GM21528 (cell line): ENCODE results near the gene BPIFB6.

Source experiments
- ATAC-seq: cut with Tn5 transposase; IDR thresholded peaks from one replicate; pipeline ENCODE4 v1.9.1; 2021; ENCODE audit warnings: mild to moderate bottlenecking, moderate library complexity; ENCODE audit not compliant: unreplicated experiment, low FRiP score

BPIFB6 gene

DNA sequence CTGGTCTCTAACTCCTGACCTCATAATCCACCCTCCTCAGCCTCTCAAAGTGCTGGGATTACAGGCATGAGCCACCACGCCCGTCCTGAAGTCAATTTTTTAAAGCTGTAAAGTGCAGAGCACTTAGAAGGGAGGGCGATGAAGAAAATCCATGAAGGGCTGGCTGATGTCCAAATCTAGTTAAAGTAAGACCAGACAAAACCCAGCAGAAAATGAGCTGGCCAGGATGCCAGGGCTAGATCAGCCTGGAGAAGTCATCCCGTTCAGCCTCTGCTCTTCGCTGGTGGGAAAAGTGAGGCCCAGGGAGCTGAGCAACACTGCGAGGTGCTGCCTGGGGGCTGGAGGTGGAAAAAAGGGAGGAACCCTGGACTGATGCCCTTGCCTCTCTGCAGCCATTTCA is 51.1 kb downstream of the BPIFB6 start:
- ATAC-seq, result no peak

DNA sequence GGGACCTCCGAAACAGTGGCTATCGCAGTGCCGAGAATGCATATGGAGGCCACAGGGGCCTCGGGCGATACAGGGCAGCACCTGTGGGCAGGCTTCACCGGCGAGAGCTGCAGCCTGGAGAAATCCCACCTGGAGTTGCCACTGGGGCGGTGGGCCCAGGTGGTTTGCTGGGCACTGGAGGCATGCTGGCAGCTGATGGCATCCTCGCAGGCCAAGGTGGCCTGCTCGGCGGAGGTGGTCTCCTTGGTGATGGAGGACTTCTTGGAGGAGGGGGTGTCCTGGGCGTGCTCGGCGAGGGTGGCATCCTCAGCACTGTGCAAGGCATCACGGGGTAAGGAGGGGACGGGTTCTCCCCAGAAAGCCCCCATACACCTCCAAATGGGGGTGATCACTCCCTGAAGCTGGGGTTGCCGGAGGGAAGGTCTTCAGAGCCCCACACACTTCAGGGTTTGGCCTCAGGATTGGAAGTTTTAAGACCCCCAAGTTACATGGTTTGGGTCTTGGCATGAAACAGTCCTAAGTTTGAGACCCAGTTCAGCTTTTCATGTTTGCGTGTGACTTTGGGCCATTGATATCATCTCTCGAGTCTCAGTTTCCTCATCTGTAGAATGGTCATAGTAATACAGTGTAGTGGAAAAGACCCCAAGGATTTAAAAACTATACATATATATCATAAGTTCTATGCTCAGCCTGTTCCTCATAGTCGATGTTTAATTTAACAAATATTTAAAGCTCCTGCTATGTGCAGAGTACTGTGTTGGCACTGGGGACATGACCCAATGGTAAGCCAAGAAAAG is 52.3 kb downstream of the BPIFB6 start:
- ATAC-seq, result no peak

GRCh38 chr20:33084722-33085121 is 53.3 kb downstream of the BPIFB6 start:
- no peak for ATAC-seq

- no peak for ATAC-seq
These were observed 54.7 kb downstream of the BPIFB6 start for GRCh38 chr20:33086052-33086722.

DNA sequence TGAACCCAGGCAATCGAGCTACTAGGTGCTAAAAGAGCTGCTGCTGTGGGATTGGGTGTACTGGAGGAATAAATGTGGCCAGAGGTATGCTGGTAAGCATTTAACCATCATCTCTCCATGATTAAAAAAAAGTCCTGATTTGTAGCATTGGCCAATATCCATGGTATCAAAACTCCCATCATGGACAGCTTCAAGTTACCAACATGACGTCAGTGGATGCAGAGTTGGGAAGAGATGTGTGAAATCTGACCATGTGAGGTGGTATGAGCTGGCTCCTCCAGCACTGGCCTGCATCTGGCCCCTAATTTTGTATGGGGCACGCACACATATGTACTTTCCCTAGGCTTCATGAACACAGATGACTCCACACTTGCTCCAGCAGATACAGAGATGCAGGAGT is 59.7 kb downstream of the BPIFB6 start:
- no peak for ATAC-seq

GRCh38 chr20:33091693-33092092 is 60.2 kb downstream of the BPIFB6 start:
- ATAC-seq, result no peak

- ATAC-seq, result no peak
These were observed 60.9 kb downstream of the BPIFB6 start for GRCh38 chr20:33092361-33092760.

DNA sequence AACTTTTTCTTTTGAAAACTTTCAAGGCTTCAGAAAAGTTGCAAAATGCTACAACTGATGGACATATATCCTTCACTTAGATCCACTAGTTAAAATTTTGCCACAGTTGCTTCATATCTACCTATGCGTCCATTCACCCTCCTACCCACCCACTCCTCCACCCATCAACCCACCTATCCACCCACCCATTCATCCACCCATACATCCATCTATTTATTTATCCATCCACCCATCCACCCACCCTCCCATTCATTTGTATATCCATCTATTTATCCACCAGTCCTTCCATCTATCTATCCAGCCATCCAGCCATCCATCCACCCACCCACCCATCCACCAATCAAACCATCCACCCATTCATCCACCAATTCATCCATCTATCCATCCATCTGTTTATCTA is 61.6 kb downstream of the BPIFB6 start:
- no peak for ATAC-seq

- ATAC-seq, result no peak
These were observed 62.1 kb downstream of the BPIFB6 start for GRCh38 chr20:33093582-33093981.
